Measurements from ENCODE around the gene TRIM24. TPM values are rescaled to one million over a fixed set of nuclear protein-coding genes. Genes with fewer than 3 reads are reported as not detected.

TRIM24 gene
- total RNA-seq, 4 donors from 2014 or later, result 13.5 to 21.1 (median 17.7) TPM

DNA sequence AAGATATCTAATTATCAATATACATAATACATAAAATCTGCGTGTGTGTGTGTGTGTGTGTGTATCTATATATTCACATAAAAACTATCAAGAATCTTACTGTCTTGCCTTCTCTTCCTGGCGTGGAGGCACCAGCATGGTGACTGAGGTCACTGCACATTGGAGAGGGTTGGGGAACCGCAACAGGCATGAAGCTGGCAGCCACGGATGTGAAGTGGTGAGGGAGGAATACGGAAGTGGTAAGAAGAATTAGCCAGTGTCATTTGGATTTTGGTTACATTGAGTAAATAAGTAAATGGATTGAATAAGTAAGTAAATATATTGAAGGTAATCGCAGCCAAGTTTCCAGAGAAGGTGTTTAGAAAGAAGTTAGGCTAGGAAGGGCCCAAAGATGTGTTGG lies 85.1 kb downstream of the TRIM24 start:
- H3K4me3 ChIP-seq (ENCODE audit: low read depth, poor library complexity, severe bottlenecking), result no peak overlapping the region
- DNase-seq (ENCODE audit: low spot score in 2 of 2), result no peak
- intact Hi-C loops (cut with DNase I; ENCODE audit: low total_unique reads), result no loop called here
- TF ChIP-seq, protein P1, sequence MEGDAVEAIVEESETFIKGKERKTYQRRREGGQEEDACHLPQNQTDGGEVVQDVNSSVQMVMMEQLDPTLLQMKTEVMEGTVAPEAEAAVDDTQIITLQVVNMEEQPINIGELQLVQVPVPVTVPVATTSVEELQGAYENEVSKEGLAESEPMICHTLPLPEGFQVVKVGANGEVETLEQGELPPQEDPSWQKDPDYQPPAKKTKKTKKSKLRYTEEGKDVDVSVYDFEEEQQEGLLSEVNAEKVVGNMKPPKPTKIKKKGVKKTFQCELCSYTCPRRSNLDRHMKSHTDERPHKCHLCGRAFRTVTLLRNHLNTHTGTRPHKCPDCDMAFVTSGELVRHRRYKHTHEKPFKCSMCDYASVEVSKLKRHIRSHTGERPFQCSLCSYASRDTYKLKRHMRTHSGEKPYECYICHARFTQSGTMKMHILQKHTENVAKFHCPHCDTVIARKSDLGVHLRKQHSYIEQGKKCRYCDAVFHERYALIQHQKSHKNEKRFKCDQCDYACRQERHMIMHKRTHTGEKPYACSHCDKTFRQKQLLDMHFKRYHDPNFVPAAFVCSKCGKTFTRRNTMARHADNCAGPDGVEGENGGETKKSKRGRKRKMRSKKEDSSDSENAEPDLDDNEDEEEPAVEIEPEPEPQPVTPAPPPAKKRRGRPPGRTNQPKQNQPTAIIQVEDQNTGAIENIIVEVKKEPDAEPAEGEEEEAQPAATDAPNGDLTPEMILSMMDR (IDR thresholded peaks at IDR 0.05), result no peak
- WGBS, 2 donors, result 81 to 89% methylated on average over 6 of the region's 6 CpGs

- intact Hi-C loops (cut with DNase I; ENCODE audit: low total_unique reads), result no loop called here
- H3K4me3 ChIP-seq (ENCODE audit: low read depth, poor library complexity, severe bottlenecking), result no peak overlapping the region
- 71 to 79% methylated on average over 5 of the region's 5 CpGs for WGBS, 2 donors
- DNase-seq (ENCODE audit: low spot score in 2 of 2), result no peak
- TF ChIP-seq, protein P1 (IDR thresholded peaks at IDR 0.05), result no peak
- no peak for TF ChIP-seq POLR2A (IDR thresholded peaks at IDR 0.05)
Observed at GRCh38 chr7:138546064-138546619, 86.1 kb downstream of the TRIM24 start.

DNA sequence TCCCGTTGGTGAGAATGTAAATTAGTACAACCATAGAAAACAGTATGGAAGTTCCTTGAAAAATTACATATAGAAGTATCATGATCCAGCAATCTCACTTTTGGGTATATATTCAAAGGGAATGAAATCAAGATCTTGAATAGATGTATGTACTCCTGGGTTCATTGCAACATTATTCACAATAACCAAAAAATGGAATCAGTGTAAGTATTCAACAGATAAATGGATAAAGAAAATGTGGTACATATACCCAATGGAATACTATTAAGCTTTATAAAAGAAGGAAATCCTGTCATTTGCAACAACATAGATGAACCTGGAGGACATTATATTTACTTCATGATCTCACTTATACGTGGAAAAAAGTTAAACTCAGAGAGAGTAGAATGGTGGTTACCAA lies 86.8 kb downstream of the TRIM24 start:
- TF ChIP-seq POLR2A (IDR thresholded peaks at IDR 0.05), result no peak
- TF ChIP-seq, protein P1 (IDR thresholded peaks at IDR 0.05), result no peak
- intact Hi-C loops (cut with DNase I; ENCODE audit: low total_unique reads), result no loop called here
- 92 to 98% methylated on average over 2 of the region's 2 CpGs for WGBS, 2 donors
- H3K4me3 ChIP-seq (ENCODE audit: low read depth, poor library complexity, severe bottlenecking), result no peak overlapping the region
- DNase-seq (ENCODE audit: low spot score in 2 of 2), result no peak

DNA sequence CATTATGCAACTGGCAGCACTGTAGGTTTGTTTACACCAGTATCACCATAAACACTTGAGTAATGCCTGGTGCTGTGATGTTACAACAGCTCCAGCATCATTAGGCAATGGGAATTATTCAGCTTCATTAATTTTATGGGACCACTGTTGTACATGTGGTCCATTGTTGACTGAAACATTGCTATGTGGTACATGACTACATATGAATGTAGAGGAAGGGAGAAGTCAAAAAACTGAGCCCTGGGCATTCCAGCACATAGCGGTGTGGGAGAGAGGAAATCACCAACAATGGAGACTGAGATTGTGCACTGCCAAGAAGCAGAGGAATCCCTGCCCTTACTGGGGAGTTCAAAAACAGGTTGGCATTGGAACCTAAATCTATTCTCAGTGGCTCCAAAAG lies 89.0 kb downstream of the TRIM24 start:
- no peak for DNase-seq (ENCODE audit: low spot score in 2 of 2)
- WGBS, 2 donors, result 93 to 95% methylated on average over 1 of the region's 1 CpG
- TF ChIP-seq, protein P1 (IDR thresholded peaks at IDR 0.05), result no peak
- TF ChIP-seq POLR2A (IDR thresholded peaks at IDR 0.05), result no peak
- H3K4me3 ChIP-seq (ENCODE audit: low read depth, poor library complexity, severe bottlenecking), result no peak overlapping the region
- intact Hi-C loops (cut with DNase I; ENCODE audit: low total_unique reads), result no loop called here

DNA sequence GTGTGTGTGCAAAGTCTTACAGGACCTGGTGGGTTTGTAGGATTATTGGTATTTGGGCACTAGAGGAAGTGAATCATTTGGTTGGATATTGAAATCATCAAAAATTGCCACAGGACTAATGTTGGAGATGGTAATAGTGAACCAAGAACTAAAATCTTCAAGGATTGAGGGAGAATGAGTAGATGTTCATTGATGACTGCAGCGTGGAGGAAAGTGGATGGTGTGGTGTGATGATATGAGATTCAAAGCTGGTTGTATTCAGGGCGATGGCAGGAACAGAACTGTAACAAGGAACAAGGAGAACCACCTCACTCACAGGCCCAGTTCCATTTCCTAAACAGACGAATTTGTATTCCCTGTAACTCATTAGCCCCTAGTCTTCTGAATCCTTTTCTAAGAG lies 90.3 kb downstream of the TRIM24 start:
- no peak overlapping the region for H3K4me3 ChIP-seq (ENCODE audit: low read depth, poor library complexity, severe bottlenecking)
- no peak for DNase-seq (ENCODE audit: low spot score in 2 of 2)
- TF ChIP-seq POLR2A (IDR thresholded peaks at IDR 0.05), result no peak
- TF ChIP-seq, protein P1 (IDR thresholded peaks at IDR 0.05), result no peak
- WGBS, 2 donors, result 94 to 96% methylated on average over 3 of the region's 3 CpGs
- intact Hi-C loops (cut with DNase I; ENCODE audit: low total_unique reads), result no loop called here

- DNase-seq (ENCODE audit: low spot score in 2 of 2), result no peak
- TF ChIP-seq, protein P1 (IDR thresholded peaks at IDR 0.05), result no peak
- no peak for TF ChIP-seq POLR2A (IDR thresholded peaks at IDR 0.05)
- intact Hi-C loops (cut with DNase I; ENCODE audit: low total_unique reads), result no loop called here
- no peak overlapping the region for H3K4me3 ChIP-seq (ENCODE audit: low read depth, poor library complexity, severe bottlenecking)
- WGBS, 2 donors, result 89 to 96% methylated on average over 3 of the region's 3 CpGs
Observed at GRCh38 chr7:138551102-138551501, 91.0 kb downstream of the TRIM24 start.
